Measurements from ENCODE around the gene DDX6. TPM values are rescaled to one million over a fixed set of nuclear protein-coding genes. Genes with fewer than 3 reads are reported as not detected.
A peak's percentile ranks its signal among the peaks of the same experiment; 100 is the strongest.
"Not testable (repeated sequence)": the region's sequence is repeated elsewhere in the genome, so short reads cannot be mapped to it uniquely, and the experiment has no call there.

DDX6 gene
- total RNA-seq, 1 donor from 2014 or later: 120 TPM

GRCh38 chr11:118789501-118790356 lies 1.2 kb downstream of the DDX6 start:
- H3K4me1 ChIP-seq: peaks cover 46% of the 10 kb centered on the region
- no peak for ATAC-seq
- peak overlapping the region; percentile 99 for H3K27ac ChIP-seq
- no peak for DNase-seq
- no peaks in the 10 kb centered on the region for H3K27me3 ChIP-seq (ENCODE audit: low read depth)
- H3K4me3 ChIP-seq: peak overlapping the region; percentile 81
- intact Hi-C loops (cut with DNase I): no loop called here
- H3K9me3 ChIP-seq: no peaks in the 10 kb centered on the region
- no peak for TF ChIP-seq CTCF (IDR thresholded peaks at IDR 0.05)
- H3K36me3 ChIP-seq: peaks cover 14% of the 10 kb centered on the region

GRCh38 chr11:118786657-118787056 lies 4.3 kb downstream of the DDX6 start:
- ATAC-seq (no peak), DNase-seq (no peak)
- no peaks in the 10 kb centered on the region for H3K9me3 ChIP-seq
- H3K36me3 ChIP-seq: peaks cover 43% of the 10 kb centered on the region
- no peaks in the 10 kb centered on the region for H3K27me3 ChIP-seq (ENCODE audit: low read depth)
- intact Hi-C loops (cut with DNase I): no loop called here
- peaks cover 71% of the 10 kb centered on the region for H3K4me1 ChIP-seq
- peak overlapping the region; percentile 12 for H3K4me3 ChIP-seq
- H3K27ac ChIP-seq: no peak overlapping the region
- no peak for TF ChIP-seq CTCF (IDR thresholded peaks at IDR 0.05)

GRCh38 chr11:118785362-118785761 lies 5.6 kb downstream of the DDX6 start:
- no peak overlapping the region for H3K4me3 ChIP-seq
- no peak overlapping the region for H3K27ac ChIP-seq
- peaks cover 80% of the 10 kb centered on the region for H3K4me1 ChIP-seq
- no peak for TF ChIP-seq CTCF (IDR thresholded peaks at IDR 0.05)
- no peak for ATAC-seq
- DNase-seq: no peak
- no peaks in the 10 kb centered on the region for H3K9me3 ChIP-seq
- peaks cover 55% of the 10 kb centered on the region for H3K36me3 ChIP-seq
- H3K27me3 ChIP-seq (ENCODE audit: low read depth): no peaks in the 10 kb centered on the region
- intact Hi-C loops (cut with DNase I): no loop called here

- ATAC-seq (no peak), DNase-seq (no peak)
- H3K27me3 ChIP-seq (ENCODE audit: low read depth): no peaks in the 10 kb centered on the region
- H3K27ac ChIP-seq: no peak overlapping the region
- no peaks in the 10 kb centered on the region for H3K9me3 ChIP-seq
- no peak overlapping the region for H3K4me3 ChIP-seq
- intact Hi-C loops (cut with DNase I): no loop called here
- peaks cover 77% of the 10 kb centered on the region for H3K4me1 ChIP-seq
- no peak for TF ChIP-seq CTCF (IDR thresholded peaks at IDR 0.05)
- H3K36me3 ChIP-seq: peaks cover 70% of the 10 kb centered on the region
Observed at GRCh38 chr11:118783724-118784495, 7.1 kb downstream of the DDX6 start.

- intact Hi-C loops (cut with DNase I); H3K9me3 ChIP-seq; H3K27ac ChIP-seq; ATAC-seq; H3K27me3 ChIP-seq (ENCODE audit: low read depth); DNase-seq; H3K4me3 ChIP-seq: not testable (repeated sequence)
- peaks cover 75% of the 10 kb centered on the region for H3K36me3 ChIP-seq
- H3K4me1 ChIP-seq: peaks cover 71% of the 10 kb centered on the region
Observed at GRCh38 chr11:118783324-118783723, 7.6 kb downstream of the DDX6 start.

- intact Hi-C loops (cut with DNase I): no loop called here
- Histone ChIP-seq H3K9me3 (no peaks in the 10 kb centered on the region), H3K27ac (no peak overlapping the region), H3K36me3 (peaks cover 97% of the 10 kb centered on the region), H3K4me1 (peaks cover 54% of the 10 kb centered on the region), H3K4me3 (no peak overlapping the region), H3K27me3 (ENCODE audit: low read depth) (no peaks in the 10 kb centered on the region)
- ATAC-seq (no peak), DNase-seq (no peak)
- no peak for TF ChIP-seq CTCF (IDR thresholded peaks at IDR 0.05)
Observed at GRCh38 chr11:118778898-118779297, 12.1 kb downstream of the DDX6 start.
